ENCODE results near the gene IFT22. TPM values are rescaled to one million over a fixed set of nuclear protein-coding genes. Genes with fewer than 3 reads are reported as not detected.

Gene IFT22
- total RNA-seq, 2 experiments from 2014 or later = 2.7 to 3.3 TPM

Other genes starting within 250 kb of the IFT22 start
- gene TRIM56, start 236.3 kb downstream of the IFT22 start, total RNA-seq = 10 to 100 TPM; 29.9 to 31.8 TPM
- under 1 TPM in 1 of 2 experiments, not detected in 1; 0.11 TPM for gene SERPINE1, start 194.7 kb downstream of the IFT22 start, total RNA-seq
- 1 to 10 TPM; 3.0 to 3.9 TPM for gene AP1S1, start 167.3 kb downstream of the IFT22 start, total RNA-seq
- gene VGF, start 156.2 kb downstream of the IFT22 start, total RNA-seq = not detected
- not detected for gene NAT16, start 141.5 kb downstream of the IFT22 start, total RNA-seq
- gene MOGAT3, start 120.8 kb downstream of the IFT22 start, total RNA-seq = under 1 TPM in 1 of 2 experiments, not detected in 1; 0.11 TPM
- 10 to 100 TPM; 13.8 to 15.9 TPM for gene PLOD3, start 104.2 kb downstream of the IFT22 start, total RNA-seq
- 10 to 100 TPM; 28.4 to 30.6 TPM for gene ZNHIT1, start 103.6 kb downstream of the IFT22 start, total RNA-seq
- gene CLDN15, start 84.0 kb downstream of the IFT22 start, total RNA-seq = 10 to 100 TPM; 12.6 to 15.2 TPM
- gene FIS1, start 76.7 kb downstream of the IFT22 start, total RNA-seq = 10 to 100 TPM; 81.2 to 82.3 TPM
- gene COL26A1, start 41.1 kb upstream of the IFT22 start, total RNA-seq = not detected

Measured in CD4-positive, alpha-beta T cell (primary cell).